ENCODE data around the gene TTLL1.
"Not testable (repeated sequence)": the region's sequence is repeated elsewhere in the genome, so short reads cannot be mapped to it uniquely, and the experiment has no call there.

DNA sequence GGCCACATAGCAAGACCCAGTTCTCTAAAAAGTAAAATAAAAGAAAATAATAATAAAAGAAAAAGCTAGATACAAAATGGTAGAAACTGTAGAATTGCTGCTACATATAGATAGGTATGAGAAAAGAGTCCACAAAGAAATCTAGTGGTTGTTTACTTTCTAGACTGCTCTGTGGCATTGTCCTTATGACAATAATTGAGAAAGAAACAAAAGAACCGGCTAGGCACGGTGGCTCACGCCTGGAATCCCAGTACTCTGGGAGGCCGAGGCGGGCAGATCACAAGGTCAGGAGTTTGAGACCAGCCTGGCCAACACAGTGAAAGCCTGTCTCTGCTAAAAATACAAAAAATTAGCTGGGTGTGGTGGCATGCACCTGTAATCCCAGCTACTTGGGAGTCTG lies 73.0 kb downstream of the TTLL1 start:
- TF ChIP-seq SMC3 (conservative IDR thresholded peaks at IDR 0.05; ENCODE audit: insufficient read depth, low read depth, low read length); MAFF (IDR thresholded peaks at IDR 0.05; ENCODE audit: low read length); TAF1 (IDR thresholded peaks at IDR 0.05; ENCODE audit: control insufficient read depth, extremely low read depth, insufficient read depth, low read length, severe bottlenecking); NCOR1 (IDR thresholded peaks at IDR 0.05); MAZ (CRISPR knock-in tag; conservative IDR thresholded peaks at IDR 0.05 in 1 of 2, IDR thresholded peaks at IDR 0.05 in 1 of 2): not testable (repeated sequence)

Data from K562 (cell line).